ENCODE data around the gene PERCC1.
A peak's percentile ranks its signal among the peaks of the same experiment; 100 is the strongest.

GRCh38 chr16:1413684-1414531 lies 17.0 kb upstream of the PERCC1 start:
- TF ChIP-seq CTCF (IDR thresholded peaks at IDR 0.05; ENCODE audit: insufficient read depth, low read length, poor library complexity, severe bottlenecking) (peak; percentile 46), EZH2phosphoT487 (conservative IDR thresholded peaks at IDR 0.05; ENCODE audit: low read length) (no peak)

All from SU-DHL-6 (cell line).